ENCODE results near the gene PANX2. TPM values are rescaled to one million over a fixed set of nuclear protein-coding genes. Genes with fewer than 3 reads are reported as not detected.
A peak's percentile ranks its signal among the peaks of the same experiment; 100 is the strongest.

Gene PANX2
- total and polyA plus RNA-seq, 5 donors from 2014 or later = not detected

GRCh38 chr22:50192436-50193204, 22.1 kb downstream of the PANX2 start:
- Histone ChIP-seq H3K9me3 (ENCODE audit: control insufficient read depth in 2 of 2, low read length in 2 of 2) (no peaks in the 10 kb centered on the region), H3K27me3 (ENCODE audit: control insufficient read depth, insufficient read depth, low read length) (no peaks in the 10 kb centered on the region), H3K36me3 (ENCODE audit: control insufficient read depth, insufficient read depth, low read length) (peaks cover 15% of the 10 kb centered on the region), H3K27ac (ENCODE audit: insufficient read depth, low read length, poor library complexity, severe bottlenecking) (peak overlapping the region; percentile 97), H3K4me1 (ENCODE audit: control insufficient read depth, insufficient read depth, low read length, poor library complexity, severe bottlenecking) (peaks cover 59% of the 10 kb centered on the region), H3K4me3 (ENCODE audit: low read depth, low read length) (peak overlapping the region; percentile 48)
- Mint-ChIP-seq H3K36me3 (peaks cover 5% of the 10 kb centered on the region), H3K27me3 (no peaks in the 10 kb centered on the region), H3K4me3 (peak overlapping the region; percentile 88 to 95 (median 91)), H3K27ac (peak overlapping the region; percentile 97 to 99 (median 99)), H3K9me3 (no peaks in the 10 kb centered on the region), H3K4me1 (peaks cover 4 to 43% (median 12%) of the 10 kb centered on the region in 4 donors)
- ATAC-seq (ENCODE audit: low read depth in 2 of 2) (peak; percentile 19 to 22), DNase-seq (peak; percentile 38 to 76 (median 65))

- DNase-seq (no peak), ATAC-seq (ENCODE audit: low read depth in 2 of 2) (no peak)
- Mint-ChIP-seq H3K4me1 (peaks cover 4 to 36% (median 11%) of the 10 kb centered on the region in 4 donors), H3K27me3 (no peaks in the 10 kb centered on the region), H3K27ac (peak overlapping the region in 1 of 3 donors; percentile 87), H3K4me3 (no peak overlapping the region), H3K9me3 (no peaks in the 10 kb centered on the region), H3K36me3 (peaks cover 5% of the 10 kb centered on the region)
- H3K36me3 ChIP-seq (ENCODE audit: control insufficient read depth, insufficient read depth, low read length) = peaks cover 19% of the 10 kb centered on the region
- no peaks in the 10 kb centered on the region for H3K9me3 ChIP-seq (ENCODE audit: control insufficient read depth in 2 of 2, low read length in 2 of 2)
- no peaks in the 10 kb centered on the region for H3K27me3 ChIP-seq (ENCODE audit: control insufficient read depth, insufficient read depth, low read length)
- peaks cover 53% of the 10 kb centered on the region for H3K4me1 ChIP-seq (ENCODE audit: control insufficient read depth, insufficient read depth, low read length, poor library complexity, severe bottlenecking)
- H3K4me3 ChIP-seq (ENCODE audit: low read depth, low read length) = no peak overlapping the region
- H3K27ac ChIP-seq (ENCODE audit: insufficient read depth, low read length, poor library complexity, severe bottlenecking) = peak overlapping the region; percentile 97
These were observed 23.1 kb downstream of the PANX2 start for GRCh38 chr22:50193621-50194020.

DNA sequence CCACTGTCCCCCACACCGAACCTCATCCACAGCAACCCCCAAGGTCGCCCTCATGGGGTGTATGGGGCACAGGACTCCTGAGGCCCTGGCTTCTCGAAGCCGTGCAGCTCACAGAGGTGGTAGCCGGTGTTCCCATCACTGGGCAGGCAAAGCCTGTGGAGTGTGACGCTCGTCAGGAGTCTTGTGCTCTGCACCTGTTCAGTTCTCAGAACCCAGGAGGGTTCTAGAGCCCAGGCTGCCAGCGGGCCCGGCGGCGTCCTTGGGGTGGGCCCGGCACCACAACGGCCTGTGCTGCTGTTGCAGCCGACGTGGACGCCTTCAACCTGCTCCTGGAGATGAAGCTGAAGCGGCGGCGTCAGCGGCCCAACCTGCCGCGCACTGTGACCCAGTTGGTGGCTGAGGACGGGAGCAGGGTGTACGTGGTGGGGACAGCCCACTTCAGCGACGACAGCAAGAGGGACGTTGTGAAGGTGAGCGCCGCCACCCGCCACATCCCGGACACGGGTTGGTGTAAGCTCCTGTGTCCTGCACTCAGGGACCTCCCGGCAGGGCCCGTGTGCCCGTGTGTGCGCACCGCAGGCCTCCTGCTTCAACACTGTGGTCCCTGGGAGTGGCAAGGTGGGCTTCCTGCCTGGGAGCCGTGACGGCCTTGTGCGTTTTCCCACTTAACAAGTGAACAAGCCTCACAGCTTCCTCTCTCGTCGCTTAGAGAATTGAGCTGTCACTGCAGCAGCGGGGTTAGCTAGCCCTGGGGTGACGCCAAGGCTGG, 23.7 kb downstream of the PANX2 start:
- Mint-ChIP-seq H3K36me3 (peaks cover 5% of the 10 kb centered on the region), H3K9me3 (no peaks in the 10 kb centered on the region), H3K27me3 (no peaks in the 10 kb centered on the region), H3K4me3 (no peak overlapping the region), H3K4me1 (peaks cover 4 to 32% (median 11%) of the 10 kb centered on the region in 4 donors), H3K27ac (no peak overlapping the region)
- Histone ChIP-seq H3K27me3 (ENCODE audit: control insufficient read depth, insufficient read depth, low read length) (no peaks in the 10 kb centered on the region), H3K4me1 (ENCODE audit: control insufficient read depth, insufficient read depth, low read length, poor library complexity, severe bottlenecking) (peaks cover 49% of the 10 kb centered on the region), H3K36me3 (ENCODE audit: control insufficient read depth, insufficient read depth, low read length) (peaks cover 19% of the 10 kb centered on the region), H3K4me3 (ENCODE audit: low read depth, low read length) (no peak overlapping the region), H3K9me3 (ENCODE audit: control insufficient read depth in 2 of 2, low read length in 2 of 2) (no peaks in the 10 kb centered on the region), H3K27ac (ENCODE audit: insufficient read depth, low read length, poor library complexity, severe bottlenecking) (peak overlapping the region; percentile 97)
- ATAC-seq (ENCODE audit: low read depth in 2 of 2) (no peak), DNase-seq (no peak)

DNA sequence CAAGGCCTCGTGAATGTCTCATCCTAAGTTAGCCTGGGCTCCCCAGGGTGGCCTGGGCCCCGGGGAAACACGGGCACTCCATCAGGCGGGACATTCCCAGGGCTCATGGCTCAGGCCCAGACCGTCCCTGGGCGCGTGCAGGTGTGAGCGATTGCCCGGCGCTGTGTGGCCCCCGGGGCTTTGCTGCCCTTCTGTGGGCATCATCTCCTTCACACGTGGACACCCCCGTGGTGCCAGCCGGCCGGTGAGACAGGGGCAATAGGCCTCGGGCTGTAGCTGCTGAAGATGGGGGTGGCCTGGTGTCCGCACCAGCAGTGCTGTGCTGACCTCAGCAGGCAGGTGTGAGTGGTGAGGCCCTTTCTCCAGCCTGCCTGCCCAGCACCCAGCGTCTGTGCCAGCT, 25.7 kb downstream of the PANX2 start:
- H3K4me3 Mint-ChIP-seq = peak overlapping the region in 1 of 4 donors; percentile 47
- H3K27ac Mint-ChIP-seq = no peak overlapping the region
- Histone ChIP-seq H3K9me3 (ENCODE audit: control insufficient read depth in 2 of 2, low read length in 2 of 2) (no peaks in the 10 kb centered on the region), H3K36me3 (ENCODE audit: control insufficient read depth, insufficient read depth, low read length) (peaks cover 19% of the 10 kb centered on the region), H3K27me3 (ENCODE audit: control insufficient read depth, insufficient read depth, low read length) (no peaks in the 10 kb centered on the region), H3K27ac (ENCODE audit: insufficient read depth, low read length, poor library complexity, severe bottlenecking) (no peak overlapping the region), H3K4me3 (ENCODE audit: low read depth, low read length) (no peak overlapping the region), H3K4me1 (ENCODE audit: control insufficient read depth, insufficient read depth, low read length, poor library complexity, severe bottlenecking) (peaks cover 39% of the 10 kb centered on the region)
- no peak for DNase-seq
- H3K27me3 Mint-ChIP-seq = no peaks in the 10 kb centered on the region
- ATAC-seq (ENCODE audit: low read depth in 2 of 2) = no peak
- H3K4me1 Mint-ChIP-seq = peaks cover 4 to 25% (median 11%) of the 10 kb centered on the region in 4 donors
- H3K36me3 Mint-ChIP-seq = peaks cover 4% of the 10 kb centered on the region
- H3K9me3 Mint-ChIP-seq = no peaks in the 10 kb centered on the region

DNA sequence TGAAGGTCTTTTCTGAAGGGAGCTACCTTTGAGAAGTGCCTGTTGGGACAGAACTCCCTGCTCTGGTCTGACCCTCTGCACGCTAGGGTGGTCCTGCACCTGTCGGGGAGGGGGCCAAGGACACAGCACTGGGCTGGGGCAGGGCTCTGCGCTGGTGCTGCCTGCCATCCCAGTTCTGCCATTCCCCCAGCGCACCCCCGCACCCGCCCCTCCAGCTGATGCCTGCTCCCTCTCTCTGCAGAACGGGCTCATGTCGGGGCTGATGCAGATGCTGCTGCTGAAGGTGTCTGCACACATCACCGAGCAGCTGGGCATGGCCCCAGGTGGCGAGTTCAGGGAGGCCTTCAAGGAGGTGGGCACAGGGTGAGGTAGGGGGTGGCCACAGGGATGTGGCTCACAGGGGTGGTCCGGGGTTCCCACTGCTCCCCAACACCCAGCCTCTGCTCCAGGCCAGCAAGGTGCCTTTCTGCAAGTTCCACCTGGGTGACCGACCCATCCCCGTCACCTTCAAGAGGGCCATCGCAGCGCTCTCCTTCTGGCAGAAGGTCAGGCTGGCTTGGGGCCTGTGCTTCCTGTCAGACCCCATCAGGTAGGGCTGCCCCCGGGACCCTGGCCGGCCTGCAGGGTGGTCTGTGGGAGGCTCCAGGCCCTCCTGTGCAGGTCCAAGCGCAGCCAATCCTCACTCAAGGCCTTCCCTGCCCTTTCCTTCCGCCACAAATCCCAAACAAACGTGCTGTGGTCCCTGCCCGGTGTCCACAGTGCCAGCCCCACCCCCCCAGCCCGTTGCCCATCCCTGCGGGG, 26.7 kb downstream of the PANX2 start:
- ATAC-seq (ENCODE audit: low read depth in 2 of 2) = no peak
- H3K27ac ChIP-seq (ENCODE audit: insufficient read depth, low read length, poor library complexity, severe bottlenecking) = no peak overlapping the region
- H3K4me1 Mint-ChIP-seq = peaks cover 4 to 21% (median 8%) of the 10 kb centered on the region in 4 donors
- H3K4me3 ChIP-seq (ENCODE audit: low read depth, low read length) = no peak overlapping the region
- no peaks in the 10 kb centered on the region for H3K36me3 Mint-ChIP-seq
- DNase-seq = no peak
- peaks cover 38% of the 10 kb centered on the region for H3K4me1 ChIP-seq (ENCODE audit: control insufficient read depth, insufficient read depth, low read length, poor library complexity, severe bottlenecking)
- H3K9me3 ChIP-seq (ENCODE audit: control insufficient read depth in 2 of 2, low read length in 2 of 2) = no peaks in the 10 kb centered on the region
- H3K36me3 ChIP-seq (ENCODE audit: control insufficient read depth, insufficient read depth, low read length) = peaks cover 19% of the 10 kb centered on the region
- H3K27me3 ChIP-seq (ENCODE audit: control insufficient read depth, insufficient read depth, low read length) = no peaks in the 10 kb centered on the region
- peak overlapping the region in 1 of 4 donors; percentile 47 for H3K4me3 Mint-ChIP-seq
- H3K9me3 Mint-ChIP-seq = no peaks in the 10 kb centered on the region
- H3K27me3 Mint-ChIP-seq = no peaks in the 10 kb centered on the region
- no peak overlapping the region for H3K27ac Mint-ChIP-seq

GRCh38 chr22:50197856-50198623, 27.5 kb downstream of the PANX2 start:
- H3K27ac Mint-ChIP-seq = no peak overlapping the region
- no peak for DNase-seq
- no peaks in the 10 kb centered on the region for H3K36me3 Mint-ChIP-seq
- Histone ChIP-seq H3K4me1 (ENCODE audit: control insufficient read depth, insufficient read depth, low read length, poor library complexity, severe bottlenecking) (peaks cover 33% of the 10 kb centered on the region), H3K4me3 (ENCODE audit: low read depth, low read length) (no peak overlapping the region), H3K27me3 (ENCODE audit: control insufficient read depth, insufficient read depth, low read length) (no peaks in the 10 kb centered on the region), H3K36me3 (ENCODE audit: control insufficient read depth, insufficient read depth, low read length) (peaks cover 19% of the 10 kb centered on the region), H3K9me3 (ENCODE audit: control insufficient read depth in 2 of 2, low read length in 2 of 2) (no peaks in the 10 kb centered on the region), H3K27ac (ENCODE audit: insufficient read depth, low read length, poor library complexity, severe bottlenecking) (no peak overlapping the region)
- H3K27me3 Mint-ChIP-seq = no peaks in the 10 kb centered on the region
- no peak for ATAC-seq (ENCODE audit: low read depth in 2 of 2)
- no peak overlapping the region for H3K4me3 Mint-ChIP-seq
- H3K9me3 Mint-ChIP-seq = no peaks in the 10 kb centered on the region
- H3K4me1 Mint-ChIP-seq = peaks cover 0 to 20% (median 6%) of the 10 kb centered on the region in 4 donors

DNA sequence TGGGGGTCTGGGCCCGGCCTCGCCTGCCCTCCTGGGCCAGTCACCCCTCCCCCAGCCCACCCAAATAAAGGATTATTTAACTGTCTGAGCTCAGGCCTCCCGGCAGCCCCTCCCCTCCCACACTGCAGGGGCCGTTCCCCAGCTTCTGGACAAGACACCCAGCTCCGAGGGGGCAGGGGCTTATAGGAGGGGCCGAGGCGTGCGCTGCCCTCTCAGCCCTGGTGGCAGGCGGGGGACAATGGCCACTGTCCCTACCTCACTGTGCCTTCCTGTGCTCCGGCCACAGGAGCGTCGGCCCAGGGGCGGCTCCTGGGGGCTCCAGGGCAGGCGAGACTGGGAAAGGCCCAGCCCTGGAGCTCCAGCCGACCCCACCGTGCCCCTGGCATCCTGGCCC, 28.1 kb downstream of the PANX2 start:
- Histone ChIP-seq H3K9me3 (ENCODE audit: control insufficient read depth in 2 of 2, low read length in 2 of 2) (no peaks in the 10 kb centered on the region), H3K4me1 (ENCODE audit: control insufficient read depth, insufficient read depth, low read length, poor library complexity, severe bottlenecking) (peaks cover 28% of the 10 kb centered on the region), H3K36me3 (ENCODE audit: control insufficient read depth, insufficient read depth, low read length) (peaks cover 22% of the 10 kb centered on the region), H3K27ac (ENCODE audit: insufficient read depth, low read length, poor library complexity, severe bottlenecking) (no peak overlapping the region), H3K27me3 (ENCODE audit: control insufficient read depth, insufficient read depth, low read length) (no peaks in the 10 kb centered on the region), H3K4me3 (ENCODE audit: low read depth, low read length) (no peak overlapping the region)
- no peaks in the 10 kb centered on the region for H3K27me3 Mint-ChIP-seq
- H3K4me1 Mint-ChIP-seq = peaks cover 0 to 24% (median 10%) of the 10 kb centered on the region in 4 donors
- ATAC-seq (ENCODE audit: low read depth in 2 of 2) (no peak), DNase-seq (no peak)
- no peaks in the 10 kb centered on the region for H3K9me3 Mint-ChIP-seq
- no peak overlapping the region for H3K27ac Mint-ChIP-seq
- H3K4me3 Mint-ChIP-seq = peak overlapping the region in 1 of 4 donors; percentile 71
- H3K36me3 Mint-ChIP-seq = peaks cover 4% of the 10 kb centered on the region

Data from CD4-positive, CD25-positive, alpha-beta regulatory T cell (primary cell).